GM18505 (cell line): ENCODE measurements around the gene PLEKHA6.
"Not testable (repeated sequence)": the region's sequence is repeated elsewhere in the genome, so short reads cannot be mapped to it uniquely, and the experiment has no call there.

Source experiments
- ATAC-seq: cut with Tn5 transposase; IDR thresholded peaks from one replicate; pipeline ENCODE4 v1.9.1; 2021; ENCODE audit not compliant: unreplicated experiment
- POLR2A ChIP-seq: IDR thresholded peaks from 4 replicates; pipeline ENCODE4 v1.6.1; 2011; ENCODE audit warnings: borderline replicate concordance; ENCODE audit not compliant: insufficient read depth, insufficient read length; ENCODE audit errors: extremely low read depth

Gene PLEKHA6

DNA sequence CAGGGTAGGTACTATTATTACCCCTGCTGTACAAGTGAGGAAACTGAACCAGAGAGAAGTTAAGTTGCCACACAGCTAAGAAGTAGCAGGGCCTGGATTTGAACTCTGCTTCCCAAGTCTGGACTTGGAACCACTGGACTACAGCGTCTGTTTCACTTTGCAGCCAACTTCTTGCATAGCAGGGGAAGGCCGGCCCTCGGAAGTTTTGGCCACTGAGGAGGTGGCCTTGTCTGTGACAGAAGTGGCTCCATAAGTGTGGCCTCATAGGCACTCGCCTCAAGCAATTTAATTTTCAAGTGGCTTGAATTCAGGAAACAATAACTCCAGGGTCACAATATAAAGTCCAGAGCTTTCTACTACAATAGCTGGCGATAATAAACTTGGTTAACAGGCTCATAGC, 41.4 kb downstream of the PLEKHA6 start:
- ATAC-seq, result no peak
- TF ChIP-seq POLR2A, result no peak

DNA sequence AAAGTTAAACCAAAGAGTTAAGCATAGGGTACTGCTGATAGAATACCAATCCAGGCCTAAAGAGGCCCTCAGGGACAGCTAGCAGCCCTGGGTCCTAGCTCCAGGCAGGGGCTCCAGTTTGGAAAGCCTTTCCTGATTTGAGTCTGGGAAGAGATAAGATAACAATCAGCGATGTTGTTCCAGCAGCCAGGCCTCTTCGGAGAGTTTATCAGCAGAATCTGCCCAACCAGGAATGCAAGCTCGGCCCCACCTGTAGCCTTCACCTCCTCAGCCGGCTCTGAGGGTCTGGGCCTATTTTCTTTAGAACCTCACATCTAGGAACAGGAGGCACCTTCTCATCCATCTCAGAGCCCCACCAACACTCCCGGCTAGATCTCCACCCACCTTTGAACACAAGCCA, 42.6 kb downstream of the PLEKHA6 start:
- no peak for ATAC-seq
- TF ChIP-seq POLR2A, result no peak

DNA sequence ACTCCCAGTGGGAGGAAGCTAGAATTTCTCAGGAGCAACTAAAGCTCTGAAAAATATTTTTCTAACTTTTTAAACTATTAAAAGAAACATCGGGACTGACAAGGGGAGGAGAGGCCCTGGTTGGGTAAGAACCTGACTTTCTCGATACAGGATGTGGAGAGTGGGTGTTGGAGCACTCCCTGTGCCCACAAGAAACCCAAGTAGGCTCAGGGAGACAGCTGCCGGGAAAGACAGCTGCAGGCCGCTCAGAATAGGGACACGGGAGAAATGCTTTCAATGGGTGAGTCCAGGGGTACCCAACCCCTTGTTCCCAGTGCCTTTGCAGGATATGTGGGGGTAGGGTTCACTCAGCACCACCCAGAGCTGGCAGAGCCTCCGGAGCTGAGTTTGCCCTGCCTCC, 43.6 kb downstream of the PLEKHA6 start:
- no peak for ATAC-seq
- TF ChIP-seq POLR2A, result no peak

DNA sequence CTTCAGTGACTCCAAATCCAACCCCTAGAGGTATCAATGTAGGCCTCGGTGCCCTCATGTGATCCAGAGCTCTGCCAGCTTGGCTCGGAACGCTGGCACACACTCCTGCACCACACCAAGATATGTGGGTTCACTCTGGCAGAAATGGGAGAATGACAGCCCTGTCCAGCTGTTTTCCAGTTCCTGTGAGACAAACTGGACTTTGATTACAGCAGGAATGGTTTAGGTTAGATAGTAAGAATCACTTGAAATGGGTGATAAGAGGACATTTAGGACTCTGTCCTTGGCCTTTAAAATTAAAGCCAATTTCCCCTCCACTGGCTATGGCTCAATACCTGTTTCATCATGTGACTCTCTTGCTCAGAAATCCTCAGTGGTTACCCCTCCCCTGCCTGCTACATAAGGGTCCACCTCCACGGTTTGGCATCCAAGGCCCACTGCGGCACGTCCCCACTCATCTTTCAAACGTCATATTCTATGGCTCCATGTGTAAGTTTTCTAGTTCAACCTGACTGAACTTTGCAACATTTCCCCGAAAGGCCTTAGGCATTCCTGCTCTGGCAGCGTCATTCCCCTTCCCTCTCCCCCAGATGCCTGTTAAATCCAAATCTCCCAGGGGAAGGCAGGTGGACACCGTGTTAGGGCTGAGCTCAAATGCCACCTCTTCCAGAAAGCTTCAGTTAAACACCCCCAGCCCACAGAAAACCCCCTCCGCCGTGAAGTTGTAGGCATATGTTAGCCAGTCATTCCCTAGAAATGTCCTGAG, 44.7 kb downstream of the PLEKHA6 start:
- ATAC-seq, result no peak
- no peak for TF ChIP-seq POLR2A

DNA sequence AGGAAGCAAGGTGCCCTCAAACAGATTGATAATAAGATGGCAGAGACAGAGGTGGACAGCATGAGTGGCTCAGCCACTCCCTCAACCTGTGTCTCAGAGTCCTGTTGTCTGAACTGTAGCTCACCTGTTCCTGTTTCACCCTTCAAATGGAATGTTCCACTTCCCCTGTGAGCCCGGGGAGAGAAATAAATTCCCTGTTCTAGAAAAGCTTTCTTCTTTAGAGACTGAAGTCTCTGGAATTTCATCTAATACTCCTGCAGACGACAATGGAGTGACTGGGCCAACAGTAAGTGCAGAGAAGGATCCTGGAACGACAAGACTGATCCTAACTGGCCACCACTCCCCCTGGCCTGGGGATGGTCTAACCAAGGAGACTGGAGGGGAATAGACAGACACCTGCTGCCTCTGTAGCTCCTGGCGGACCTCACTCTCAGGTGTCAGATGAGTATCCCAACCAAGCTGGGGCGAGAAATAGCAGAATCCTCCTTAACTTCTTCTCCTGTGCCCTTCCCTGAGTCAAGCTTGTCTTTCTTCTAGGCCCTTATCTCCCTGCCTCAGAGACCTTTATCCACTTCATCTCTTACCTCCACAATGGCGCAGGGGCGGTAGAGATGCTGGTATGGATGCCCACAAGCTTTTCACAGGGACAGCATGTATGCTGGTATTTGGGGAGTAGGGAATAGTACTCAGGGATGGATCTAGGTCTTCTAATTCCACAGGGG, 45.4 kb downstream of the PLEKHA6 start:
- no peak for TF ChIP-seq POLR2A
- ATAC-seq, result no peak

DNA sequence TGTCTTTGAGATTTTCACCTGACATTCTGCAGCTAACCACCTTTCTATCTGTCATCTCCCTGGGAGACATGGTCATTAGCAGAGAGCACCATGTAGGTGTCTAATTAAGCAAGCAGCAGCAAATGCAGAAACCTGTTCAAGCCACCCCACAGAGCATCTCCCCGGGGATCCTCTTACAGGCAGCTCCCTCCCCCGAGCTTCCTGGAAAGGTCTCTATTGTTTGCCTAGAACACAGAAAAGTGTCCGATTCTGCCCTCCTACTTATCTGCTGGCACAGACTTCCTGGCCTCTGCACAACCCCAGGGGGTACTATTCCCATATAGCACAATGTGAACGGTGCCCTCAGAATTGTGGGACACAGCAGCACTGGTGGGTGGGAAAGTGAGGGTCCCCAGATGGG, 46.1 kb downstream of the PLEKHA6 start:
- no peak for TF ChIP-seq POLR2A
- ATAC-seq, result no peak

DNA sequence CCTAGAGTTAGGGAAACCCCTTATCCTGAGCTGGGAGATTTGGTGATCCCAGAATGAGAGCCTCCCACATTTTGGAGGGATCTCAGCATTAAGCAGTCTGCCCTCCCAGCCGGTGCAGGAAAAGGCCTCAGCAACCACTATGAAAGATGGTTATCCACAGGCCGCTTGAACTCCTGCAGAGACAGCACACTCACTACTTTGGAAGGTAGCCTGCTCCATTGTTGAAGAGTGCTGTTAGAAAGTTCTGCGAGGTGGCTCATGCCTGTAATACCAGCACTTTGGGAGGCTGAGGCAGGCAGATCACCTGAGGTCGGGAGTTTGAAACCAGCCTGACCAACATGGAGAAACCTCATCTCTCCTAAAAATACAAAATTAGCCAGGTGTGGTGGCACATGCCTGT, 48.8 kb downstream of the PLEKHA6 start:
- not testable (repeated sequence) for ATAC-seq

DNA sequence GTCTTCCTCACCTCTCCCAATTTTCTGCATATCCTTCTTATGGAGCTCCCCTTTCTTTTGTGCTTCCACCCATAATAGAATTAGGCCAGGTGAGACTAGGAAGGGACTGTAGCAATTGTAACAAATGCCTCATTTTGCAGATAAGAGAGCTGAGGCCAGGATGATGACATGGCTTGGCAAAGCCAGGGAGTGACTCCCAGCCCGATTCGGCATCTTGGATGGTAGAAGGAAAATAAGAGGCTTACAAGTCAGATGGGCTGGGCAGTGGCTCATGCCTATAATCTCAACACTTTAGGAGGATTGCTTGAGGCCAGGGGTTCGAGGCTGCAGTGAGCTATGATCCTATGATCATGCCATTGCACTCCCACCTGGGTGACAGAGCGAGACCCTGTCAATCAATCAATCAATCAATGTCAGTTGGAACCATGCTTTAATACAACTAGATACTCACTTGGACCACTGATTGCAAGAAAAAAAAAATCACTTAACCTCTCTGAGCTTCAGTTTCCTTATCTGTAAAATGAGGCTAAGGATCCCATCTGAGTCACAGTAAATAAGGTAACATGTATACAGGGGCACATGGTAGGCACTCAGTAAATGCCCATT, 51.6 kb downstream of the PLEKHA6 start:
- no peak for TF ChIP-seq POLR2A
- ATAC-seq, result no peak

DNA sequence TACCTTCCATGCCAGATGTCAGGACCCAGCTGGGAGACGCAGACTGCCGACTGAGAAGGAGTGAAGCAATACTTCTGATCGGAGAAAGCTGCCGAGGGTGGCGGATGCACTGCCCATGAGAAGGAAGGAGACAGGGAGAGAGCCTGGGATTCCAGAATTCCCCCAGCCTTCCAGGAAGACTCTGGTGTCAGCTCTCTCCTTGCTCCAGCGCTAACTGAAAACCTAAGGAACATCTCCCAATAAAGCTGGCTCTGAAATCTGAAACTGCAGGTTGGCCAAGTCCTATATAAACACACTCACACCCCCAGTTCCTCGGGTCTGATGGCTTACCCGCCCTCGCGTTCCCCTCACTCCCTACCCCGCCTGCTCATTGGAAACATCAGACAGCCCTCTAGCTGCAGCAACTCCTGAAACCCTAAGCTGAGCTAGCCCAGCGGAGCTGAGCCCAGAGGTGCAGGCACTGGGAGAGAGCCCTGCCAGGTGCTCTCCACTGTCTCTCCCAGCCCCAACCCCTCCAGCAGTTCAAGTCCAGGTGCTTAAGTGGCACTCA, 52.3 kb downstream of the PLEKHA6 start:
- ATAC-seq, result no peak
- no peak for TF ChIP-seq POLR2A

DNA sequence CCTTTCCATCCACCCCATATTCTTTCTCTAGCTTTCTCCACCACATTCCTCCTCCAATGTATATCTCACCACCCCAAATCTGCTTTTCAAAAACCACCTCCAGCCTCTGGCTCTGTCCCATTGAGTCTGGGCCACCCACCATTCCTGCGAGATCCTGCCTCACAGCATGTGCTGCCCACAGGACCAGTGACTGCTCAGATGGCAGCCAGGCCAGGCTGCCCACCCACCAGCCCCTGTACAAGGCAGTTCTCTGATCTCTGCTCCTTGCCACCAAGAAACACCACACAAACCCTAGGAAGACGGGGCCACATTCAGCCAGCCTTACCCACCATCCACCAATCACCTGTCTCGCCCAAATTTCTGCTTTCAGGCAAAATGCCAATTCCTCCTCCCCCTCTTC, 53.7 kb downstream of the PLEKHA6 start:
- TF ChIP-seq POLR2A, result no peak

DNA sequence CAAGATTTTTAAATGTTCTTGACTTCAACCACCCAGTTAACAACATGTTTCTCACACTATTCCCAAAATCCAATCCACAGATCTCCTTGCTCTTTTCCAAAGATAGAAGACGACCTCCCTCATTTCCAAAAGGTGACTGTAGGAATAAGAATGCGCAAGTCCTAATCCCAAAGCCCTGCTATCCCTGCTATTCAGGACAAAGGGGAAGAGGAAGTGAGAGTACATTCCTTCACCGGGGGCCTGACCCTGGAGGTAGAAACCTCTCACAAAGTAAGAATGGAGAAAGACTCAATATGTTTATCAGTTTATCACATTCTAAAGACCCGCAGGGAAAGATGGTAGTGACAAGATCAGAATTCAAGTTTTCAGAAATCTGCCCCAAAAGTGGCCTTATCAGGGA, 55.7 kb downstream of the PLEKHA6 start:
- no peak for ATAC-seq
- no peak for TF ChIP-seq POLR2A

More for the DNA sequence above, 53.7 kb downstream of the PLEKHA6 start:
- no peak for ATAC-seq

DNA sequence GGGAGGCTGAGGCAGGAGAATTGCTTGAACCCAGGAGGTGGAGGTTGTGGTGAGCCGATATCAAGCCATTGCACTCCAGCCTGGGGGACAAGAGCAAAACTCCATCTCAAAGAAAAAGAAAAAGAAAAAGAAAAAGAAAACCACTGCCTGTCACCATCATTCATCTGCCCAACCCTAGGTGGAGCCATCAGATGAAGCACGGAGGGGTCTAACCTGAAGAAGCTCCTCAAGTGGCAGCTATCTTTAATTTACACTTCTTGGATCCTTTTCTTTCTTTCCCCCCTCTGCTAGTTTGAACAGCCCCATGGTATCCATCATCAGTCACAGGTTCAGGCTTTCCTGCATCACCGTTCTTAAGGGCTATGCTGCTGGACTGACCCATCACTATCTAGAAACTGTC, 57.0 kb downstream of the PLEKHA6 start:
- ATAC-seq, result no peak
- TF ChIP-seq POLR2A, result no peak

DNA sequence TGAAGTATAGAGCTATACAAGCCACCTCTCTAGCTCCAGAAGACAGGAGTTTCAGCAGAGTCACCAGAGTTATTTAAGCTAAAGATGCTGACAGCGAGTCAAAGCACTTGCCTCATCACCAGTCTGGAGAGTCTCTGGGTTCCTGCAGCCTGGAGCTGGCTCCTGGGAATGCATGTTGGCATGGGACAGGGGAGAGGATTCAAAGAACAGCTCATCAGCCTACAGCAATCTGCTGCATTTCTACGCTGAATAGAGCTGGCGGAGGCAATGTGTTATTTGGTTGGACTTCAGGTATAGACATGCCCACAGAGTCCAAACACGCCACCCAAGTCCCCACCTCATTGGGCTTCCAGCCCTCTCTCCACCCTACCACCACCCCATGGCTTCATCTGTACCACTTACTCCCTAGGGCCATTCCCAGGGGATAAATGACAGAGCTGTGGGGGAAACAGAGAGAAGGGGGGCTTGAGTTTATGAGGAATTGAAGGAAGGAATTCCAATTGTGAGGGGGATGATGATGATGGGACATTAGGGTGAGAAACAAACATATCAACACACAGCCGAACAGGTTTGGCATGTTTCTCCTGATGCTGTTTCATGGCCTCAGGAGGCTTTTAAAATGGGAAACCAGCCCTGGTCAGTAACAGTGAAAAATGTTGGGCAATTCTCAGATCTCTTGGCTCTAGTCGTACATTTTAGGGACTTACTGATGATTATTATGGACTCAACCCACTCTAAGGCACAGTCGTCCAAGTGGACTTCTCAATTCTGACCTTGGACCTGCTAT, 58.4 kb downstream of the PLEKHA6 start:
- no peak for TF ChIP-seq POLR2A
- no peak for ATAC-seq
